ENCODE measurements around the gene AFF1.

The AFF1 gene

GRCh38 chr4:87029356-87029755 lies 94.5 kb downstream of the AFF1 start:
- Histone ChIP-seq H3K9me3 (no peaks in the 10 kb centered on the region), H3K36me3 (no peaks in the 10 kb centered on the region), H3K27me3 (no peaks in the 10 kb centered on the region), H3K27ac (peak overlapping the region; percentile 72 to 76), H3K4me3 (no peak overlapping the region), H3K4me1 (peaks cover 0 to 100% (median 85%) of the 10 kb centered on the region in 4 donors)
- no peak for TF ChIP-seq CTCF (IDR thresholded peaks at IDR 0.05)
- intact Hi-C loops (cut with DNase I; ENCODE audit: low total_unique reads), result no loop called here
- peak in 1 of 2 donors; percentile 67 for DNase-seq

GRCh38 chr4:87030124-87030523 lies 95.3 kb downstream of the AFF1 start:
- Histone ChIP-seq H3K4me3 (no peak overlapping the region), H3K27ac (peak overlapping the region; percentile 72 to 76)

GRCh38 chr4:87030755-87031441 lies 96.1 kb downstream of the AFF1 start:
- no peak for DNase-seq
- H3K9me3 ChIP-seq, result no peaks in the 10 kb centered on the region
- intact Hi-C loops (cut with DNase I; ENCODE audit: low total_unique reads), result no loop called here
- TF ChIP-seq CTCF (IDR thresholded peaks at IDR 0.05), result no peak
- no peaks in the 10 kb centered on the region for H3K27me3 ChIP-seq
- H3K27ac ChIP-seq, result peak overlapping the region; percentile 72 to 76
- H3K36me3 ChIP-seq, result no peaks in the 10 kb centered on the region
- H3K4me1 ChIP-seq, result peaks cover 0 to 100% (median 86%) of the 10 kb centered on the region in 4 donors
- H3K4me3 ChIP-seq, result peak overlapping the region in 1 of 2 donors; percentile 22

More at GRCh38 chr4:87030124-87030523, 95.3 kb downstream of the AFF1 start:
- no peaks in the 10 kb centered on the region for H3K9me3 ChIP-seq
- intact Hi-C loops (cut with DNase I; ENCODE audit: low total_unique reads), result no loop called here
- no peaks in the 10 kb centered on the region for H3K36me3 ChIP-seq
- H3K27me3 ChIP-seq, result no peaks in the 10 kb centered on the region
- peaks cover 0 to 100% (median 87%) of the 10 kb centered on the region in 4 donors for H3K4me1 ChIP-seq
- no peak for DNase-seq
- no peak for TF ChIP-seq CTCF (IDR thresholded peaks at IDR 0.05)

GRCh38 chr4:87031920-87032319 lies 97.1 kb downstream of the AFF1 start:
- H3K9me3 ChIP-seq, result no peaks in the 10 kb centered on the region
- peaks cover 0 to 100% (median 86%) of the 10 kb centered on the region in 4 donors for H3K4me1 ChIP-seq
- H3K27me3 ChIP-seq, result no peaks in the 10 kb centered on the region
- H3K36me3 ChIP-seq, result no peaks in the 10 kb centered on the region
- peak overlapping the region; percentile 72 to 76 for H3K27ac ChIP-seq
- DNase-seq, result no peak
- peak overlapping the region in 1 of 2 donors; percentile 4 for H3K4me3 ChIP-seq
- intact Hi-C loops (cut with DNase I; ENCODE audit: low total_unique reads), result no loop called here
- TF ChIP-seq CTCF (IDR thresholded peaks at IDR 0.05), result no peak

- Histone ChIP-seq H3K27me3 (no peaks in the 10 kb centered on the region), H3K4me1 (peaks cover 0 to 100% (median 92%) of the 10 kb centered on the region in 4 donors), H3K4me3 (peak overlapping the region in 1 of 2 donors; percentile 4), H3K9me3 (no peaks in the 10 kb centered on the region), H3K36me3 (no peaks in the 10 kb centered on the region), H3K27ac (peak overlapping the region; percentile 72 to 76)
- intact Hi-C loops (cut with DNase I; ENCODE audit: low total_unique reads), result no loop called here
- no peak for DNase-seq
- TF ChIP-seq CTCF (IDR thresholded peaks at IDR 0.05), result no peak
Measured at GRCh38 chr4:87032884-87033533, 98.2 kb downstream of the AFF1 start.

All from tibial artery (tissue), 4 donors.